DMS 273 (cell line): ENCODE data around the gene ADGRA1.
A peak's percentile ranks its signal among the peaks of the same experiment; 100 is the strongest.
"Not testable (repeated sequence)": the region's sequence is repeated elsewhere in the genome, so short reads cannot be mapped to it uniquely, and the experiment has no call there.

Experiments
- DNase-seq: peaks from one replicate; lab custom pipeline; 2025; ENCODE audit not compliant: unreplicated experiment; lab: John Stamatoyannopoulos, UW

The ADGRA1 gene

GRCh38 chr10:133175624-133176023 lies 87.9 kb downstream of the ADGRA1 start:
- DNase-seq: not testable (repeated sequence)

- no peak for DNase-seq
Measured at GRCh38 chr10:133176546-133176945, 88.8 kb downstream of the ADGRA1 start.

GRCh38 chr10:133177380-133178157 lies 89.8 kb downstream of the ADGRA1 start:
- DNase-seq: no peak

- no peak for DNase-seq
Measured at GRCh38 chr10:133178357-133179127, 90.8 kb downstream of the ADGRA1 start.

- DNase-seq: no peak
Measured at GRCh38 chr10:133179128-133179520, 91.4 kb downstream of the ADGRA1 start.

GRCh38 chr10:133179651-133180050 lies 91.9 kb downstream of the ADGRA1 start:
- no peak for DNase-seq

- DNase-seq: peak; percentile 16
Measured at GRCh38 chr10:133180192-133180964, 92.7 kb downstream of the ADGRA1 start.

GRCh38 chr10:133180965-133181639 lies 93.4 kb downstream of the ADGRA1 start:
- DNase-seq: no peak
